Fibroblast of the conjunctiva (primary cell): ENCODE results near the gene DISP2.

Source experiments
- DNase-seq: peaks from one replicate; pipeline ENCODE4 v3.0.0-alpha.2; 2010; ENCODE audit warnings: low read depth

Gene DISP2

DNA sequence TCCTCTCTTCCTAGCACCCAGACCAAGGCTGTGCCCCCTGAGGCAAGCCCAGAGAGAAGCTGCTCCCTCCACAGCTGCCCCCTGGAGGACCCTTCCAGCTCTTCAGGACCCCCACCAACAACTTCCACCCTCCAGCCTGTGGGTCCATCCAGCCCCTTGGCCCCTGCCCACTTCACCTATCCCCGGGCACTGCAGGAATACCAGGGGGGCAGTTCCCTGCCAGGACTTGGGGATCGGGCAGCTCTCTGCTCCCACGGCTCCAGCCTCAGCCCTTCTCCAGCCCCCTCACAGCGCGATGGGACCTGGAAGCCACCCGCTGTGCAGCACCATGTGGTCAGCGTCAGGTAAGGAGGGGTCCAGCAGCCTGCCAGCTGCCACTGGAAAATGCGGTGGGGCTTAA lies 5.6 kb downstream of the DISP2 start:
- DNase-seq, result no peak

DNA sequence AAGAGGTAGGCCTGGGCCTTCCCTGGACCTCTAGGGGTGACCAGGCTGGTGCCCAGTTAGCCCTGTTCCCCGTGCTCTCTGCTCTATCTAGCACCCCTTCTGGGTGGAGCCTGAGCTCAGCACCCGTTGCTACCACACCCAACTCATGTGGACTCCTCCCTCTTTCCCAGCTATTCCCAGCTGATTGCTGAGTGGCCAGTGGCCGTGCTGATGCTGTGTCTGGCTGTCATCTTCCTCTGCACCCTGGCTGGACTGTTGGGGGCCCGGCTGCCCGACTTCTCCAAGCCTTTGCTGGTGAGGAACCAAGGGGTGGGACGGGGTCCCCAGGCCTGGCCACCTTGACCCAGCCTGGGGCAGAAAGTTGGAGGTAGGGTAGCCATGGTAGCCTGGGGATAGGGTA lies 6.2 kb downstream of the DISP2 start:
- DNase-seq, result no peak

DNA sequence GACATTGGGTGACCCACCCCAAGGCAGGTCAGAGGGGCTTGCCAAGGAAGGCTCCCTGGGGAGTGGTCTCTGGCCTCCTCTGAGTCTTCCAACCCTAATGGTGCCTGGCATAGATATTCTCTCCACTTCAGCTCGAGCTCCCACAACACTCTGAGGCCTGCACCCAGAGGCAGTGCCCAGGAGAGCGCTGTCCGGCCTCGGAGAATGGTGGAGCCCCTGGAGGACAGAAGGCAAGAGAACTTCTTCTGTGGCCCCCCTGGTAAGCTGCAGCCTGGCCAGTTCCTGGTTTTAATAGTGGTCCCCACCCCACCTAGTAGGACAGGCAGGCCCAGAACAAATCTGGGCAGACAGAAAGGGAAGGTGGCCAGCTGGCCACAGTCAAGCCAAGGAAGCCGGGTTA lies 7.0 kb downstream of the DISP2 start:
- DNase-seq, result no peak

DNA sequence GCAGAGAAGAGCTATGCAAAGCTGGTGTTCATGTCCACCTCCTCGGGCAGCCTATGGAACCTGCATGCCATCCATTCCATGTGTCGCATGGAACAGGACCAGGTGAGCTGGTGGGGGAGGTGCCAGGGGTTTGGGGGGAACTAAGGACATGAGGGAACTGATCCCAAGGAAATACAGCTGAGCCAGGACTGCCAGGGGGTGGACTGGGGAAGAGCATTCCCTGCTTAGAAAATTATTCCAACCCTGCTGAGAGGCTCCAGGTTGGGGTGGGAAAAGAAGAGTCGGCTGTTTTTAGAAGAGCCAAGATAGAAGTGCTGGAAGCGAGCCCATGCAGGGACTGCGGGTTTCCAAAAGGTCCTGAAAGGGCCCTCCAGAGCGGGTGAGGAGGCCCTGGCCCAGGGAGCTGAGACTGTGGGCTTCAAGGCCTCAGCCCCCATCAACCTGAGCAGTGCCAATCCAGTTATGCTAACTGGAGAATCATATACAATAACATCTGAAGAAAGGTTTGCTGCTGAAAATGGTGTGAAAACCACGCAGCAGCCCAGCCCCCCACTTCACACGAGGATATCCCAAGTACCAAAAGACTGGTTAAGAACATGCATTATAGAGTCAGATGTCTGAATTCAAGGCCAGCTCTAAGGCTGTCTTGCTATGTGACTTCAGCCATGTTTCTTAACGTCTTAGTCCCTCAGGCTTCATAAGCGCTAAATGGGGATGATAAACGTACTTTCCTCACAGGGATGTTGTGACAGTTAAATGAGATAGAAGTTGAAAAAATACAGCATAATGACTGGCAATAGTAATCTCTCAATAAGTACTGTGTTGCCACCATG lies 7.8 kb downstream of the DISP2 start:
- no peak for DNase-seq

DNA sequence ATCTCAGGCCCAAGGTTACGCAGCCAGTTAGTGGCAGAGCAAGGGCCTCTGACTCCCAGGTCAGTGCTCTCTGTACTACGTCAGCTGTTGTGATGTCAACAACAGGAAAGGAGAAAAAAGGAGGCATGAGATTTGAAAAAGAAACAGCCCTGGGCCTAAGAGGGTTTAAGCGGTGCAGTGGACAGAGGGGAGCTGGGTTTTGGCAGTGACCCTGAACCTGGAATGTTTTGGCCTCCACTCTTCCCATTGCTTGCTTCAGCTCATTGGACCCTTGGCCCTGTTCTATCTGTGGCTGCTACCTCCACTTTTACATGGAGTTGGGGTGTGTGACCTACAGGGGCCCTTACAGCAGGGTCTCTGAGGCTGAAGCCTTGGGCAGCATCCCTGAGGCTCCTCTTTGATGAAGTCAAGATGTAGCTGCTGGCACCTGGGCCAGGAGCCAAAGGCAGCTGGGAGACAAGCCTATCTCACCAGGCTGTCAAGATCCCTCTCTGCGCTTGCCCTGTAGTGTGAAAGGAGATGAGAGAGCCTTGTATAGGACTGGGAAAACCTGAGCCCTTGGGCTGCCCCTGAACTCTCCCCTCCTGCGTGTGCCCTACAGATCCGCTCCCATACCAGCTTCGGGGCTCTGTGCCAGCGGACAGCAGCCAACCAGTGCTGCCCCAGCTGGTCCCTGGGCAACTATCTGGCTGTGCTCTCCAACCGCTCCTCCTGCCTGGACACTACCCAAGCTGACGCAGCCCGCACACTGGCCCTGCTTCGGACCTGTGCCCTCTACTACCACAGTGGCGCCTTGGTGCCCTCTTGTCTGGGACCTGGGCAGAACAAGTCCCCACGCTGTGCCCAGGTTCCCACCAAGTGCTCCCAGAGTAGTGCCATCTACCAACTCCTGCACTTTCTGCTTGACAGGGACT lies 8.7 kb downstream of the DISP2 start:
- DNase-seq, result no peak

DNA sequence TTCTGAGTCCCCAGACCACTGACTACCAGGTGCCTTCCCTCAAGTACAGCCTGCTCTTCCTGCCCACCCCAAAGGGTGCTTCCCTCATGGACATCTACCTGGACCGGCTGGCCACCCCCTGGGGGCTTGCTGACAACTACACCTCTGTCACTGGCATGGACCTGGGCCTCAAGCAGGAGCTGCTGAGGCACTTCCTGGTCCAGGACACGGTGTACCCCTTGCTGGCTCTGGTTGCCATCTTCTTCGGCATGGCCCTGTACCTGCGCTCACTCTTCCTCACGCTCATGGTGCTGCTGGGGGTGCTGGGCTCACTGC lies 9.3 kb downstream of the DISP2 start:
- DNase-seq, result no peak

DNA sequence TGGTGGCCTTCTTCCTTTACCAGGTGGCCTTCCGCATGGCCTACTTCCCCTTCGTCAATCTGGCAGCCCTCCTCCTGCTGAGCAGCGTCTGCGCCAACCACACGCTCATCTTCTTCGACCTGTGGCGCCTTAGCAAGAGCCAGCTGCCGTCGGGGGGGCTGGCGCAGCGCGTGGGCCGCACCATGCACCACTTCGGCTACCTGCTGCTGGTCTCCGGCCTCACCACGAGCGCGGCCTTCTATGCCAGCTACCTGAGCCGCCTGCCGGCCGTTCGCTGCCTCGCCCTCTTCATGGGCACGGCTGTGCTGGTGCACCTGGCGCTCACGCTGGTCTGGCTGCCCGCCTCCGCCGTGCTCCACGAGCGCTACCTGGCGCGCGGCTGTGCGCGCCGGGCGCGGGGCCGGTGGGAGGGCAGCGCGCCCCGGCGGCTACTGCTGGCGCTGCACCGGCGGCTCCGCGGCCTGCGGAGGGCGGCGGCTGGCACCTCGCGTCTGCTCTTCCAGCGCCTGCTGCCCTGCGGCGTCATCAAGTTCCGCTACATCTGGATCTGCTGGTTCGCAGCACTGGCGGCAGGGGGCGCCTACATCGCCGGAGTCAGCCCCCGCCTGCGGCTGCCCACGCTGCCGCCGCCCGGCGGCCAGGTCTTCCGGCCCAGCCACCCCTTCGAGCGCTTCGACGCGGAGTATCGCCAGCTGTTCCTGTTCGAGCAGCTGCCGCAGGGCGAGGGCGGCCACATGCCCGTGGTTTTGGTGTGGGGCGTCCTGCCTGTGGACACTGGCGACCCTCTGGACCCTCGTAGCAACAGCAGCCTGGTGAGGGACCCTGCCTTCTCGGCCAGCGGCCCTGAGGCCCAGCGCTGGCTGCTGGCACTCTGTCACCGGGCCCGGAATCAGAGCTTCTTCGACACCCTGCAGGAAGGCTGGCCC lies 9.9 kb downstream of the DISP2 start:
- DNase-seq, result peak; percentile 83

DNA sequence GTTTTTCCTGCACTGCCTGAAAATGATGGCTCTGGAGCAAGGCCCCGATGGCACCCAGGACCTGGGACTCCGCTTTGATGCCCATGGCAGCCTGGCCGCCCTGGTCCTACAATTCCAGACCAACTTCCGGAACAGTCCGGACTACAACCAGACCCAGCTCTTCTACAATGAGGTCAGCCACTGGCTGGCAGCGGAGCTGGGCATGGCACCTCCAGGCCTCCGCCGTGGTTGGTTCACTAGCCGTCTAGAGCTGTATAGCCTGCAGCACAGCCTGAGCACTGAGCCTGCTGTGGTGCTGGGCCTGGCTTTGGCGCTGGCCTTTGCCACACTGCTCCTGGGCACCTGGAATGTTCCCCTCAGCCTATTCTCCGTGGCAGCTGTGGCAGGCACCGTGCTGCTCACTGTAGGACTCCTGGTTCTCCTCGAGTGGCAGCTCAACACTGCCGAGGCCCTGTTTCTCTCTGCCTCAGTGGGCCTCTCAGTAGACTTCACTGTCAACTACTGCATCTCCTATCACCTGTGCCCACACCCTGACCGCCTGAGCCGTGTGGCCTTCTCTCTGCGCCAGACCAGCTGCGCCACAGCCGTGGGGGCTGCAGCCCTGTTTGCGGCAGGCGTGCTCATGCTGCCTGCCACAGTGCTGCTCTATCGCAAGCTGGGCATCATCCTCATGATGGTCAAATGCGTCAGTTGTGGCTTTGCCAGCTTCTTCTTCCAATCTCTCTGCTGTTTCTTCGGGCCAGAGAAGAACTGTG lies 10.9 kb downstream of the DISP2 start:
- no peak for DNase-seq

DNA sequence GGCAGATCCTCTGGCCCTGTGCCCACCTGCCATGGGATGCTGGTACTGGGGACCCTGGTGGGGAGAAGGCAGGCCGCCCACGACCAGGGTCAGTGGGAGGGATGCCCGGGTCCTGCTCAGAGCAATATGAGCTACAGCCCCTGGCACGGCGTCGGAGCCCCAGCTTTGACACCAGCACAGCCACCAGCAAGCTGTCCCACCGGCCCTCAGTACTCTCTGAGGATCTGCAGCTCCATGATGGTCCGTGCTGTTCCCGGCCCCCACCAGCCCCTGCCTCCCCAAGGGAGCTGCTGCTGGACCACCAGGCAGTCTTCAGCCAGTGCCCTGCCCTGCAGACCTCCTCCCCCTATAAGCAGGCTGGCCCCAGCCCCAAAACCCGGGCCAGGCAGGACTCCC lies 11.5 kb downstream of the DISP2 start:
- no peak for DNase-seq

DNA sequence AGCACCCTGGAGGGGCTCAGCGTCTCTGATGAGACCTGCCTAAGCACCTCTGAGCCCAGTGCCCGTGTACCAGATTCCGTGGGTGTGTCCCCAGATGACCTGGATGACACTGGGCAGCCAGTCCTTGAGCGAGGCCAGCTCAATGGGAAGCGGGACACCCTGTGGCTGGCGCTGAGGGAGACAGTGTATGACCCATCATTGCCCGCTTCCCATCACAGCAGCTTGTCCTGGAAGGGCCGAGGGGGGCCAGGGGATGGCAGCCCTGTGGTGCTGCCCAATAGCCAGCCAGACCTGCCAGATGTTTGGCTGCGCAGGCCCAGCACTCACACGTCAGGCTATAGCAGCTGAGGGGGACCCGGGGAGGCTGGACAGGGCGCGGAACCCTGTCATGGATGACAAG lies 12.0 kb downstream of the DISP2 start:
- DNase-seq, result no peak

DNA sequence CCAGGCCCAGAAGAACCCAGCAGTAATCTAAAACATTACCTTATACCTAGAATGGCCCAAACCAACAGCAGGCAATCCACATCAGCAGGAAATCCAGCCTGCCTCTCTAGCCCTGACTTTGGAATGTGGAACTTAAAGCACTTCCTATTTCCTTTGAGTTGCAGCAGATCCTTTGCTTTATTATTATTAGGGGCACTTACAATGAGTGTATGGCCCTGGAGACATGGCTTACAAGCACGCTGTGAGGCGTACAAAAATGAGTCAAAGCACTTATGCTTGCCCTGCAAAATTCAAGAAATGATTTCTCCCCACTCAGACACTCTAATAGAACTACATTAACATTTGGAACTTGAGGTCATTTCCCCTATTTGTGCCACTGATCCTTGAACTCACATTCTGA lies 15.0 kb downstream of the DISP2 start:
- no peak for DNase-seq

DNA sequence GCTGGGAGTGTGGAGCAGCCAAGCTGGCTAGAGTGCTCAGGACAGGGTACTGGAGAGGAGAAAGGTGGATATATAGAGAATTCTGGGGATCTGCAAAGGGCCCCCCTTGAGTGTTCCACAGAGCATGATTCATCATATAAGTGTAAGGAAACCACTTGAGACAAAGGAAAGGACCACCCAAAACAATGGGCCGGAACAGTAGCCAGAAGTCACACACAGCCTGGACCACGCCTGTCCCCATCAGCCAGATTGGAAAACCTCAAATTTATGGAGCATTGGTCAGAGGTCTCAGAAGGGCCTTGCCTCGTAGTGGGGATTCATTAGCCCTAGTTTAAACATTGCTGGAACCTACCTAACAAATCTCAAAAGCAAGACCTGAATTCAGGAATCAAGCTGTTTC lies 19.6 kb downstream of the DISP2 start:
- no peak for DNase-seq

DNA sequence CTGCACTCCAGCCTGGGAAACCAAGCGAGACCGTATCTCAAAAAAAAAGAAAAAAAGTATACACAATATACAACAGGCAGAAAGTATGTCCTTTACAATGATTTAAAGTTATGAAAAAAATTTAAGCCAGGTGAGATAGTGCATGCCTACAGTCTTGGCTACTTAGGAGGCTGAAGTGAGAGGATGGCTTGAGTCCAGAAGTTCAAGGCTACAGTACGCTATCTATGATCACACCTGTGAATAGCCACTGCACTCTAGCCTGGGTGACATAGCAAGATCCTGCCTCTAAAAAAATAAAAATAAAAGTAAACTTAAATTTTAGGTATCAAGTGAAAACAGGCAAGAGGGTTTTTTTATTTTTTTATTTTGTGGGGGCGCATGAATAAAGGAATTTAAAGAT lies 21.4 kb downstream of the DISP2 start:
- DNase-seq, result no peak

DNA sequence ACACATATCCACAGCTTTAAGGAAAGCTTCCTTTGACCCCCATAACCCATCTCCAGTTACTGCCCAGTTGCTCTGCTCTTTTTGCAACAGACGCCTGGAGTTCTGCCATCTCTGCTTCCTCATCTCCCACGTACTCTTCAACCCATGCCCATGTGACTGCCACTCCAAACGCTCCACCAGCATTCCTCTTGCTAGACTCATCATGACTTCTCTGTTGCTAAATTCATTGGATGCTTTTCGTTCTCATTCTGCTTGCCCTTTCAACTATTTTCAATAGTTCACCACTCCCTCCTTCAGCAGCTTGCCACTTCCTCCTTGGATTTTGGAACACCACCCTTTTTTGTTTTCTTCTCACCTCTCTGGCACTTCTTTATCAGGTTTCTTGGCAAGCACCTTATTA lies 21.8 kb downstream of the DISP2 start:
- DNase-seq, result peak; percentile 97

DNA sequence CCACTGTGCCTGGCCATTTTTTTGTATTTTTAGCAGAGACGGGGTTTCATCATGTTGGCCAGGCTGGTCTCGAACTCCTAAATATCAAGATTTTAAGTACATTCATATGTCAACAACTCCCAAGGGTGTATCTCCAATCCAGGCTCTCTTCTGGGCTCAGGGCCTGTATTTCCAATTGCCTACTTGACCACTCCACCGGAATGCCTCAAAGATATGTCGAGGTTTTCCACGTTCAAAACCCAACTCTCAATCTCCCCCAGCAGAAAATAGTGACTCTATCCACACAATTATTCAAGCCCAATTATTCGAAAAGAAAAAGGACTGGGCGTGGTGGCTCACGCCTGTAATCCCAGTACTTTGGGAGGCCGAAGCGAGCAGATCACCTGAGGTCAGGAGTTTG lies 22.6 kb downstream of the DISP2 start:
- DNase-seq, result no peak

DNA sequence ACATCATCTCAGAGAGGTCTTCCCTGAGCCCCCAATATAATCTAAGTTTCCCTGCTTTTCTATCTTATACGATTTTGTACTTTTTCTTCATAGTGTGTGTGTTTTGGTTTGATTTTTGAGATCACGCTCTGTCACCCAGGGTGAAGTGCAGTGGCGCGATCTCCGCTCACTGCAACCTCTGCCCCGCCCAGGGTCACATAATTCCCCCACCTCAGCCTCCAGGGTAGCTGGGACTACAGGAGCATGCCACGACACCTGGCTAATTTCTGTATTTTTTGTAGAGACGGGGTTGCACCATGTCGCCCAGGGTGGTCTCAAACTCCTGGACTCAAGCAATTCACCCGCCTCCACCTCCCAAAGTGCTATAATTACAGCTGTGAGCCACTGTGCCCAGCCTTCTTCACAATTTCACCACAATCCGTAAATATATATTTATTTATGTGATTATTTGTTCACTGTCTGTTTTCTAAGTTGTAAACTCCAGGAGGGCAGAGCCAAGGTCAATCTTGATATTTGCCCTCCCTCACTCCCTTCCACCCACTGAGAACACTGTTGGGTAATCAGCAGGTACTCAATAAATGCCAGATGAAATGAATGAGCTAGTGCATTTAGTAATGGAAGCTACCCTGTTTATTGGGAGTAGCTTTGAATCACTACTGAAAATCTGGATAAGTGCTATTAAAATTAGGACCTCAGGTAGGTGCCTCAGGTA lies 24.0 kb downstream of the DISP2 start:
- DNase-seq, result no peak

DNA sequence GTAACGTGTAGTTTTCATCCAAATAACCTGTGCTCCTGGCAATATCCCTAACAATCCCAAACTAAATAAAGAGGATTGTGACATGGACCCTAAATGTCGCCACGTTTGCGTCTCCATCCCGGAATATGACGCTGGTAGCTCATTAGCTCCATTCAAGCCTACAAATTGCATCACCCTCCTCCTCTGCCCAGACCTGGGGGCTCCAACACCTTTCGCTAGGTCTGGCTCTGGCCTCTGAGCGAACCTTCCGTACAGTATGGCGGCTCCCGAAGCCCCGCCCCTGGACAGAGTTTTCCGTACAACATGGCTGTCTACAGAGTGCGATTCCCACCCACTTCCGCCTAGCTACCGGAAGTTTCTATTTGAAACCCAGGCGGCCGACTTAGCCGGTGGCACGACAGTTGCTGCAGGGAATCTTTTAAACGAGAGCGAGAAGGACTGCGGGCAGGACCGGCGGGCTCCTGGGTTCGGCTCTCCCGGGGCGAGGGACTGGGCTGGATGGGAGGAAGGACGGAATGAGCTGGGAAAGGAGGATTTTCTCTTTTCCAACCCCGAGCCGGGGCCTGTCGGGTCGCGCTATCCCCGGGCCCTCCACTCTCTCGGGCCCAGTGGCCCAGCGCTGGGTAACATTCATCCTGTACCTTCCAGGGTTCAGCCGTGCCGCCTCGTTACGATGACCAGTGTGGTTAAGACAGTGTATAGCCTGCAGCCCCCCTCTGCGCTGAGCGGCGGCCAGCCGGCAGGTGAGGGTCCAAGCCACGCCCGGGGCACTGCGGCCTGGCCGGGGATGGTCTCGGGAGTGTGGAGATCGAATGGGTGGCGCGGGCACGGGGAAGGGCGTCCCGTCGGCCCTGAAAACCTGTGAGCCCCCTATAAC lies 24.8 kb downstream of the DISP2 start, which contains the start of gene KNSTRN:
KNSTRN (plus strand) TSS at position 142 of the 877 bp plus-strand sequence; CDS start at position 257, 115 bp downstream.
- peak; percentile 85 for DNase-seq

DNA sequence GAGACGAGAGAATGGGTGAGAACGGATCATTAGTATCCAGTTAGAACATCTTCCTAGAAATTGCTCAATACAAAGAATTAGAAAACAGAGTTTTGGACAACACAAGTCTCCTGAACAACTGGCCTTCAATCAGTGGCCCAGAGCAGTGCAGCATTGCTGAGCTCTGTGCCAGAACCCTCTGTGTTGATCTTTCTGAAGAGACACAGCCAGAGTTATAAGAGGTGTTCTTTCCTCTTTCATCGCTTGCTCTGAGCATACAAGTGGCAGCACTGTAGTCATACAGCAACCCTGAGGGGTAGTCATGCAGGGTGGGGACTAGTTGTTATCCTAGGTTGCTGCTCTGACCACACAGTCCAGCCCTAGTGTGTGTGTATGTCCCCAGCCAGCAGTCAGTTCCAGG lies 28.5 kb downstream of the DISP2 start:
- DNase-seq, result no peak

DNA sequence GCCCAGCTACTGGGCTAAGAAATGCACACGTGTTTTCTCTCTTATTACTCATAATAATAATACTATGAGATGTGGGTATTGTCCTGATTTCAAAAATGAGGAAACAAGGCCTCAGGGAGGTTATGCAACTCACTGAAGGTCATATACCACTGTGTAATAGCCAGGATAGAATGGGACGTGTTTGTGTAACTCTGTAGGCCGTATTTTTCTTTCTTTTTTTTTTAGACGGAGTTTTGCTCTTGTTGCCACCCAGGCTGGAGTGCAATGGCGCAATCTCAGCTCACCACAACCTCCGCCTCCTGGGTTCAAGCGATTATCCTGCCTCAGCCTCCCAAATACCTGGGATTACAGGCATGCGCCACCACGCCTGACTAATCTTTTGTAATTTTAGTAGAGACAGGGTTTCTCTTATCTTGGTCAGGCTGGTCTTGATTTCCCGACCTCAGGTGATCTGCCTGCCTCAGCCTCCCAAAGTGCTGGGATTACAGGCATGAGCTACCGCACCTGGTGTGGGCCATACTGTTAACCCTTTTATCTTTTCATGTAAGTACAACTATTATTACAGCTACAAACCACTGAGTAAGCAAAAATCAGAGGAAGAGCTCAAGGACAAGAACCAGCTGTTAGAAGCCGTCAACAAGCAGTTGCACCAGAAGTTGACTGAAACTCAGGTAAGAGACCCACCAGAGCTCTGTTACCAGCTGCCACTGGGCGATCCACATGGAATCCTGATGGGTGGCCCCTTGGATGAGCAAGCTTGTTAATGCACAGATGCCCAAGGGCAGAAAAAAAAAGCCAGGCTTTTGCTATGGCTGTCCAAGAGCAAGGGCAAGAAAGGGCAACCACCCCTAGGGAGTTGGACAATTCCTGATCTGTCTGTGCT lies 31.2 kb downstream of the DISP2 start:
- peak; percentile 10 for DNase-seq
